ENCODE results near the gene TIMM44. TPM values are rescaled to one million over a fixed set of nuclear protein-coding genes. Genes with fewer than 3 reads are reported as not detected.

The TIMM44 gene
- total RNA-seq, 1 experiment from 2014 or later: 114 TPM

GRCh38 chr19:7926727-7927604 lies 16.5 kb downstream of the TIMM44 start:
- WGBS (ENCODE audit: extremely low coverage, insufficient read length, low lambda C conversion rate): no CpG with 5 or more reads among the region's 32 CpGs
- Histone ChIP-seq H3K14ac (ENCODE audit: insufficient read depth, low read length) (no peak overlapping the region; the same call in 1 of the 2 replicates), H2BK12ac (ENCODE audit: insufficient read length, low read depth, low read length) (no peak overlapping the region), H2AFZ (ENCODE audit: low read length) (no peak overlapping the region), H3K18ac (ENCODE audit: insufficient read length, low read depth, low read length) (no peak overlapping the region), H3K27ac (ENCODE audit: insufficient read length, low read depth, low read length) (no peak overlapping the region), H3K4me2 (ENCODE audit: insufficient read depth, insufficient read length, low read length) (no peak overlapping the region), H3K9ac (ENCODE audit: extremely low read depth, insufficient read length, low read length) (no peak overlapping the region), H3K56ac (ENCODE audit: insufficient read length, low read depth, low read length) (no peak overlapping the region), H2AK5ac (ENCODE audit: insufficient read length, low read length) (no peak overlapping the region), H2BK5ac (ENCODE audit: insufficient read length, low read length) (no peak overlapping the region), H3K23me2 (ENCODE audit: insufficient read length, low read depth, low read length, poor library complexity, severe bottlenecking) (no peaks in the 10 kb centered on the region), H4K5ac (ENCODE audit: insufficient read length, low read depth, low read length) (no peak overlapping the region), H4K8ac (replicated peaks; ENCODE audit: insufficient read length, low read depth, low read length) (no peak overlapping the region), H4K20me1 (ENCODE audit: control insufficient read depth, insufficient read depth, insufficient read length) (no peaks in the 10 kb centered on the region), H3K23ac (ENCODE audit: insufficient read length, low read depth, low read length) (no peak overlapping the region), H3K9me3 (ENCODE audit: control insufficient read depth, low read depth, low read length) (no peaks in the 10 kb centered on the region), H4K91ac (ENCODE audit: insufficient read length, low read depth, low read length) (no peak overlapping the region), H2BK120ac (ENCODE audit: low read depth, low read length, poor library complexity, severe bottlenecking) (no peak overlapping the region), H3K79me1 (ENCODE audit: insufficient read depth, low read depth, low read length, poor library complexity, severe bottlenecking) (no peaks in the 10 kb centered on the region), H3K4ac (ENCODE audit: low read depth, low read length) (no peak overlapping the region), H3K4me1 (ENCODE audit: insufficient read depth, low read length) (0 out of 2 replicates have a peak, but pooled peaks cover 4% of the 10 kb centered on the region), H3T11ph (ENCODE audit: low read length) (no peak overlapping the region), H3K79me2 (ENCODE audit: insufficient read depth, low read length) (no peaks in the 10 kb centered on the region), H2BK15ac (ENCODE audit: low read depth, low read length) (no peak overlapping the region), H2BK20ac (ENCODE audit: low read depth, low read length, poor library complexity, severe bottlenecking) (no peak overlapping the region), H3K27me3 (ENCODE audit: insufficient read depth, low read length) (no peaks in the 10 kb centered on the region)
- Mint-ChIP-seq H3K4me3 (peak overlapping the region; percentile 60 to 85), H3K27me3 (ENCODE audit: low read depth) (no peaks in the 10 kb centered on the region), H3K9me3 (no peaks in the 10 kb centered on the region), H3K4me1 (peaks cover 6 to 11% of the 10 kb centered on the region in 2 experiments), H3K36me3 (ENCODE audit: insufficient read depth in 1 of 3, low read depth in 3 of 3) (peaks cover 5 to 43% (median 23%) of the 10 kb centered on the region in 3 experiments; a peak in 6 of 7 replicates), H3K27ac (no peak overlapping the region)
- TF ChIP-seq CTCF (conservative IDR thresholded peaks at IDR 0.05): no peak
- no peak for DNase-seq
